Karpas-422 (cell line): ENCODE measurements around the gene PIRT. TPM values are rescaled to one million over a fixed set of nuclear protein-coding genes. Genes with fewer than 3 reads are reported as not detected.

Source experiments
- DNase-seq: peaks from one replicate; pipeline ENCODE4 v3.0.0-alpha.2; 2015
- H2AFZ ChIP-seq: fragments of 200-600 bp; sonication (generic); 2 replicates; pipeline ENCODE4 v1.6.1; 2014; ENCODE audit warnings: antibody characterized with exemption, low read length, mixed read lengths
- H3K27ac ChIP-seq: fragments of 200-600 bp; sonication (generic); 2 replicates; pipeline ENCODE4 v1.5.1; 2014; ENCODE audit warnings: mild to moderate bottlenecking, low read length, moderate library complexity
- H3K27me3 ChIP-seq: fragments of 200-600 bp; sonication (generic); 2 replicates; pipeline ENCODE4 v1.6.1; 2014; ENCODE audit warnings: low read length, mixed read lengths
- H3K36me3 ChIP-seq: fragments of 200-600 bp; sonication (generic); 2 replicates; pipeline ENCODE4 v1.6.1; 2014; ENCODE audit warnings: low read length, mixed read lengths; ENCODE audit not compliant: insufficient read depth
- H3K4me1 ChIP-seq: fragments of 200-600 bp; sonication (generic); 2 replicates; pipeline ENCODE4 v1.6.1; 2014; ENCODE audit warnings: mild to moderate bottlenecking, low read length, mixed read lengths
- H3K4me2 ChIP-seq: fragments of 200-600 bp; sonication (generic); 2 replicates; pipeline ENCODE4 v1.6.1; 2014; ENCODE audit warnings: low read length, low read depth, mild to moderate bottlenecking; ENCODE audit not compliant: poor library complexity, severe bottlenecking
- H3K4me3 ChIP-seq: fragments of 200-600 bp; sonication (generic); 2 replicates; pipeline ENCODE4 v1.5.1; 2014; ENCODE audit warnings: mild to moderate bottlenecking, antibody characterized with exemption, low read length, mixed read lengths
- H3K79me2 ChIP-seq: fragments of 200-600 bp; sonication (generic); 2 replicates; pipeline ENCODE4 v1.6.1; 2014; ENCODE audit warnings: mild to moderate bottlenecking, low read length, mixed read lengths
- H3K9ac ChIP-seq: fragments of 200-600 bp; sonication (generic); 2 replicates; pipeline ENCODE4 v1.6.0; 2014; ENCODE audit warnings: low read length
- H3K9me2 ChIP-seq: fragments of 200-600 bp; sonication (generic), shearing (Covaris generic); replicated peaks from 2 replicates; pipeline ENCODE4 v1.6.0; 2014; ENCODE audit warnings: mild to moderate bottlenecking, low read length, moderate library complexity; ENCODE audit not compliant: insufficient read depth
- H3K9me3 ChIP-seq: fragments of 300-700, 200-600 bp; sonication (generic); 2 replicates; pipeline ENCODE4 v1.6.1; 2014; ENCODE audit warnings: low read length, mixed read lengths
- H4K20me1 ChIP-seq: fragments of 200-600 bp; sonication (generic); 2 replicates; pipeline ENCODE4 v1.6.1; 2014; ENCODE audit warnings: mild to moderate bottlenecking, antibody characterized with exemption, low read length, low read depth; ENCODE audit not compliant: insufficient read depth
- small RNA-seq: library from RNA; depleted of rRNA; stranded (forward); fragments of <200 nt; gene quantifications from one replicate; pipeline ENCODE3, GENCODE V24; 2014
- total RNA-seq: library from RNA; depleted of rRNA; stranded (reverse); fragments of >200 nt; shearing (Covaris generic); gene quantifications from 2 replicates; pipeline ENCODE4 v1.2.3, GENCODE V29; 2014; ENCODE audit warnings: low replicate concordance; rRNA removed

PIRT gene
- total RNA-seq, 1 experiment from 2014 or later, result not detected

- no peak overlapping the region for H3K4me2 ChIP-seq
- H3K4me3 ChIP-seq, result no peak overlapping the region
- peaks cover 6% of the 10 kb centered on the region; the same call in 1 of the 2 replicates for H3K4me1 ChIP-seq
- no peak for DNase-seq
- no peaks in the 10 kb centered on the region for H4K20me1 ChIP-seq
- no peak overlapping the region for H3K9ac ChIP-seq
- no peaks in the 10 kb centered on the region for H3K9me2 ChIP-seq
- H3K9me3 ChIP-seq, result peaks cover under 1% of the 10 kb centered on the region
- no peaks in the 10 kb centered on the region for H3K36me3 ChIP-seq
- H2AFZ ChIP-seq, result no peak overlapping the region
- no peaks in the 10 kb centered on the region for H3K27me3 ChIP-seq
- H3K27ac ChIP-seq, result no peak overlapping the region
- H3K79me2 ChIP-seq, result no peaks in the 10 kb centered on the region
Measured at GRCh38 chr17:10777131-10777807, 60.6 kb downstream of the PIRT start.

DNA sequence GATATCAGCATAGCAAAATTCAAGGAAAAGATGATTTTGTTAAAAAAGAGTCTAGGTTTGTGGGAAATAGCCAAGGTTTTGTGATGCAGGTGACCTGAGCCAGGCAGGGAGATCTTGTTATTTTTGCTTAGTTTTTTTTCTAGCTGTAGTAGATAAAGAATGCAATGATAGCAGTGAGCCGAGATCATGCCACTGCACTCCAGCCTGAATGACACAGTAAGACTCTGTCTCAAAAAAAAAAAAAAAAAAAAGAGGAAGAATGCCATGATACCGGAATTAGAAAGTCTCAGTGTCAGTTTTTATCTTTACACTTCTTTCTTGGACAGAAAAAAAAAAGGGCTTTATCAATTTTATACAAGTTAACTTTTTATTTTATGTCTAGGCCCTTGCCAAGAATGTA lies 61.5 kb downstream of the PIRT start:
- H3K4me1 ChIP-seq, result peaks cover 6% of the 10 kb centered on the region; the same call in 1 of the 2 replicates
- H3K36me3 ChIP-seq, result no peaks in the 10 kb centered on the region
- no peaks in the 10 kb centered on the region for H3K79me2 ChIP-seq
- no peak overlapping the region for H2AFZ ChIP-seq
- no peak overlapping the region for H3K27ac ChIP-seq
- no peaks in the 10 kb centered on the region for H3K27me3 ChIP-seq
- no peak for DNase-seq
- H4K20me1 ChIP-seq, result no peaks in the 10 kb centered on the region
- peaks cover 8% of the 10 kb centered on the region for H3K9me3 ChIP-seq
- no peak overlapping the region for H3K9ac ChIP-seq
- no peak overlapping the region for H3K4me2 ChIP-seq
- no peaks in the 10 kb centered on the region for H3K9me2 ChIP-seq
- H3K4me3 ChIP-seq, result no peak overlapping the region

- Histone ChIP-seq H3K9me3 (peaks cover 8% of the 10 kb centered on the region), H3K27me3 (no peaks in the 10 kb centered on the region), H3K9me2 (no peaks in the 10 kb centered on the region), H3K4me1 (peaks cover 6% of the 10 kb centered on the region; the same call in 1 of the 2 replicates), H4K20me1 (no peaks in the 10 kb centered on the region), H3K4me3 (no peak overlapping the region), H3K36me3 (no peaks in the 10 kb centered on the region), H3K9ac (no peak overlapping the region), H3K4me2 (no peak overlapping the region), H3K27ac (no peak overlapping the region), H3K79me2 (no peaks in the 10 kb centered on the region), H2AFZ (no peak overlapping the region)
- no peak for DNase-seq
Measured at GRCh38 chr17:10775740-10776356, 62.0 kb downstream of the PIRT start.

DNA sequence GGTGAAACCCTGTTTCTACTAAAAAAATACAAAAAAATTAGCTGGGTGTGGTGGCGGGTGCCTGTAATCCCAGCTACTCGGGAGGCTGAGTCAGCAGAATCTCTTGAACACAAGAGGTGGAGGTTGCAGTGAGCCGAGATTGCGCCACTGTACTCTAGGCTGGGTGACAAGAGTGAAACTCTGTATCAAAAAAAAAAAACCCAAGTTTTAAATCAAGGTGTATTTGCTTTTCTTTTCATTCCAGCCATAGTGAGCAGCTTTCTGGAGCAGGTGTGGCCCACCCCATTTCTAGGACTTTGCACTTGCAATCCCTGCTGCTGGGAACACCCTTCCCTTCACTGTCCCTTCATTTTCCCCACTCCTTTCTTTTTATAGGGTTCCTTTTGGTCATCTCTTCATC lies 62.8 kb downstream of the PIRT start:
- H3K4me2 ChIP-seq, result no peak overlapping the region
- no peak for DNase-seq
- no peaks in the 10 kb centered on the region for H3K36me3 ChIP-seq
- peaks cover 6% of the 10 kb centered on the region; the same call in 1 of the 2 replicates for H3K4me1 ChIP-seq
- H3K9me2 ChIP-seq, result no peaks in the 10 kb centered on the region
- no peak overlapping the region for H3K9ac ChIP-seq
- no peak overlapping the region for H3K27ac ChIP-seq
- no peaks in the 10 kb centered on the region for H3K27me3 ChIP-seq
- no peaks in the 10 kb centered on the region for H4K20me1 ChIP-seq
- H2AFZ ChIP-seq, result no peak overlapping the region
- H3K79me2 ChIP-seq, result no peaks in the 10 kb centered on the region
- no peak overlapping the region for H3K4me3 ChIP-seq
- peaks cover 8% of the 10 kb centered on the region for H3K9me3 ChIP-seq

GRCh38 chr17:10773391-10773790 lies 64.5 kb downstream of the PIRT start:
- no peak overlapping the region for H2AFZ ChIP-seq
- no peak overlapping the region for H3K4me3 ChIP-seq
- H3K27ac ChIP-seq, result no peak overlapping the region
- H4K20me1 ChIP-seq, result no peaks in the 10 kb centered on the region
- no peaks in the 10 kb centered on the region for H3K79me2 ChIP-seq
- no peaks in the 10 kb centered on the region for H3K36me3 ChIP-seq
- H3K9me3 ChIP-seq, result peaks cover 8% of the 10 kb centered on the region
- H3K4me2 ChIP-seq, result no peak overlapping the region
- no peak for DNase-seq
- H3K4me1 ChIP-seq, result peaks cover 6% of the 10 kb centered on the region; the same call in 1 of the 2 replicates
- no peak overlapping the region for H3K9ac ChIP-seq
- no peaks in the 10 kb centered on the region for H3K9me2 ChIP-seq
- H3K27me3 ChIP-seq, result no peaks in the 10 kb centered on the region

Small RNAs within 50 kb of the gene (small RNA-seq; reads per million reads assigned to genes)
- gene AC015908.2 (not detected), gene RNU6-1065P (not detected), gene TMEM238L (not detected)

Other genes starting within 250 kb of the PIRT start
- gene MYH3, start 180.8 kb downstream of the PIRT start, total RNA-seq, result 1.0 and 1.7 TPM in 2 replicates
- 39.7 and 51.5 TPM in 2 replicates for gene SCO1, start 140.6 kb downstream of the PIRT start, total RNA-seq
- 4.7 and 7.8 TPM in 2 replicates for gene ADPRM, start 140.5 kb downstream of the PIRT start, total RNA-seq
- not detected in 2 replicates for gene TMEM220, start 108.1 kb downstream of the PIRT start, total RNA-seq
- gene TMEM238L, start 34.0 kb downstream of the PIRT start, total RNA-seq, result not detected in 2 replicates